HCT116 (cell line): ENCODE results near the gene LDLR. TPM values are rescaled to one million over a fixed set of nuclear protein-coding genes. Genes with fewer than 3 reads are reported as not detected.

ENCODE experiments used
- ATAC-seq: fragments of 200-7000 bp; cut with Tn5 transposase; 2 replicates; pipeline ENCODE4 v1.9.1; 2020; ENCODE audit warnings: mild to moderate bottlenecking, moderate library complexity
- BruUV-seq: library from RNA; stranded (reverse); fragments of 400-500 nt; replicated peaks from 2 replicates; lab custom pipeline; 2021; lab: Mats Ljungman, UMichigan
- CTCF ChIA-PET: fragments of 300-600 bp; sonication (Branson Sonifier 250); formaldehyde crosslinking; loops from one replicate; lab custom pipeline; 2021; ENCODE audit warnings: antibody characterized with exemption; lab: Charles Lee
- POLR2A ChIA-PET: fragments of 300-600, 350-600 bp; sonication (Branson Sonifier 250); formaldehyde crosslinking; loops from one replicate; lab custom pipeline; 2021; ENCODE audit warnings: antibody characterized with exemption; lab: Charles Lee
- RAD21 ChIA-PET, 2 experiments: fragments of 300-600 bp; sonication (Branson Sonifier 250); formaldehyde crosslinking; loops; one replicate each; lab custom pipeline; 2023; ENCODE audit warnings: low total read pairs in 2 of 2; ENCODE audit not compliant: uncharacterized antibody in 2 of 2, unreplicated experiment in 2 of 2, low non-redundant PET in 1 of 2; lab: Charles Lee
- DNase-seq: peaks from one replicate; pipeline ENCODE4 v3.0.0-alpha.2; 2010; ENCODE audit warnings: low read depth, low spot score
- H2AFZ ChIP-seq: fragments of 200-600 bp; shearing (Covaris generic), sonication (generic); 2 replicates; pipeline ENCODE4 v1.6.1; 2017; ENCODE audit warnings: low read depth, mixed run types, mixed read lengths, antibody characterized with exemption, low read length; ENCODE audit not compliant: poor library complexity, severe bottlenecking
- H3K27ac ChIP-seq: 2 replicates; pipeline ENCODE4 v1.5.1; 2012; ENCODE audit warnings: low read depth, low read length
- H3K27me3 ChIP-seq: fragments of 200-600 bp; sonication (generic); 2 replicates; pipeline ENCODE4 v1.6.1; 2016; ENCODE audit warnings: mixed run types, low read length, mixed read lengths; ENCODE audit not compliant: insufficient read depth
- H3K36me3 ChIP-seq, 2 experiments: fragments of 200-500 bp in 1 of 2; fragments of 200-600 bp in 1 of 2; sonication (Bioruptor generic) in 1 of 2; sonication (generic) in 1 of 2; 2 replicates each; pipeline versions ENCODE4 v1.5.1 to v1.6.1; 2014 to 2016; ENCODE audit warnings: low read length in 2 of 2, inconsistent platforms in 1 of 2, mixed read lengths in 1 of 2, mixed run types in 1 of 2; ENCODE audit not compliant: insufficient read depth in 2 of 2, control insufficient read depth in 1 of 2
- H3K4me1 ChIP-seq, 2 experiments: fragments of 200-600 bp in 1 of 2; sonication (generic) in 1 of 2; 2 replicates each; pipeline versions ENCODE4 v1.5.1 to v1.6.1; 2012 to 2017; ENCODE audit warnings: low read length in 2 of 2, inconsistent platforms in 1 of 2, mild to moderate bottlenecking in 1 of 2, mixed read lengths in 1 of 2, mixed run types in 1 of 2, moderate library complexity in 1 of 2; ENCODE audit not compliant: insufficient read depth in 2 of 2, control insufficient read depth in 1 of 2
- H3K4me2 ChIP-seq: fragments of 200-600 bp; sonication (generic); 2 replicates; pipeline ENCODE4 v1.6.1; 2017; ENCODE audit warnings: mixed run types, low read length, mixed read lengths
- H3K4me3 ChIP-seq, 2 experiments: fragments of 200-600 bp in 1 of 2; sonication (generic) in 1 of 2; replicated peaks in 1 of 2; 2 replicates each; pipeline ENCODE4 v1.5.1; 2011 to 2016; ENCODE audit warnings: low read length in 2 of 2, control low read depth in 1 of 2, low read depth in 1 of 2, mild to moderate bottlenecking in 1 of 2, mixed read lengths in 1 of 2, mixed run types in 1 of 2
- H3K79me2 ChIP-seq: fragments of 200-600 bp; sonication (generic); 2 replicates; pipeline ENCODE4 v1.6.1; 2017; ENCODE audit warnings: mild to moderate bottlenecking, mixed run types, low read length, moderate library complexity, mixed read lengths; ENCODE audit not compliant: insufficient read depth
- H3K9ac ChIP-seq: fragments of 200-600 bp; sonication (generic); 2 replicates; pipeline ENCODE4 v1.6.1; 2016; ENCODE audit warnings: low read length, mixed read lengths
- H3K9me2 ChIP-seq: fragments of 200-600 bp; sonication (generic), shearing (Covaris generic); 2 replicates; pipeline ENCODE4 v1.6.1; 2017; ENCODE audit warnings: mixed run types, mild to moderate bottlenecking, moderate library complexity; ENCODE audit not compliant: insufficient read depth
- H3K9me3 ChIP-seq, 2 experiments: fragments of 200-500 bp in 1 of 2; fragments of 200-600 bp in 1 of 2; sonication (Bioruptor generic) in 1 of 2; sonication (generic) in 1 of 2; 2 replicates each; pipeline ENCODE4 v1.6.1; 2014 to 2017; ENCODE audit warnings: low read length in 2 of 2, mixed read lengths in 2 of 2, inconsistent platforms in 1 of 2, low read depth in 1 of 2, mild to moderate bottlenecking in 1 of 2, mixed run types in 1 of 2, moderate library complexity in 1 of 2; ENCODE audit not compliant: control insufficient read depth in 1 of 2, insufficient read depth in 1 of 2
- H4K20me1 ChIP-seq: fragments of 200-600 bp; sonication (generic), shearing (Covaris generic); 2 replicates; pipeline ENCODE4 v1.6.1; 2017; ENCODE audit warnings: mixed run types, mild to moderate bottlenecking, moderate library complexity; ENCODE audit not compliant: insufficient read depth
- ELF1 ChIP-seq: IDR thresholded peaks from 2 replicates; pipeline ENCODE4 v1.6.1; 2012; ENCODE audit warnings: low read depth, borderline replicate concordance
- MAX ChIP-seq: IDR thresholded peaks from 2 replicates; pipeline ENCODE4 v1.6.1; 2012
- POLR2A ChIP-seq: IDR thresholded peaks from 2 replicates; pipeline ENCODE4 v1.7.0; 2011; ENCODE audit warnings: borderline replicate concordance; ENCODE audit not compliant: insufficient read depth, insufficient read length; ENCODE audit errors: extremely low read depth
- SIN3A ChIP-seq: IDR thresholded peaks from 2 replicates; pipeline ENCODE4 v1.6.1; 2012; ENCODE audit warnings: low read depth
- ZBTB33 ChIP-seq: IDR thresholded peaks from 2 replicates; pipeline ENCODE4 v1.6.1; 2011; ENCODE audit warnings: mild to moderate bottlenecking, low read length, moderate library complexity; ENCODE audit not compliant: insufficient replicate concordance; ENCODE audit errors: extremely low read depth
- ZFX ChIP-seq: fragments of 450-650 bp; IDR thresholded peaks from 2 replicates; pipeline ENCODE4 v1.6.1; 2017
- ZNF274 ChIP-seq: fragments of 200-500 bp; sonication (Bioruptor generic); IDR thresholded peaks from 2 replicates; pipeline ENCODE4 v1.6.1; 2014; ENCODE audit warnings: mild to moderate bottlenecking, low read depth, low read length, inconsistent platforms
- intact Hi-C: fragments of 100-400 bp; cut with micrococcal nuclease; formaldehyde crosslinking; loops from 2 replicates; pipeline ENCODE4 v1.10.0; 2022
- total RNA-seq: library from RNA; stranded (reverse); gene quantifications from one replicate; pipeline ENCODE4 v1.2.1, GENCODE V29; 2021; ENCODE audit not compliant: unreplicated experiment

LDLR gene
- total RNA-seq, 1 experiment from 2014 or later, result 92.4 TPM

- CTCF ChIA-PET, result no interaction called here
- Histone ChIP-seq H3K79me2 (no peaks in the 10 kb centered on the region), H3K9me2 (no peaks in the 10 kb centered on the region), H2AFZ (no peak overlapping the region), H3K9me3 (no peaks in the 10 kb centered on the region), H3K9ac (no peak overlapping the region), H3K27ac (no peak overlapping the region), H3K27me3 (no peaks in the 10 kb centered on the region), H3K4me2 (no peak overlapping the region), H3K4me1 (peaks cover 0 to 3% of the 10 kb centered on the region in 2 experiments; a peak in 1 of 4 replicates), H3K36me3 (peaks cover 0 to 20% of the 10 kb centered on the region in 2 experiments; a peak in 2 of 4 replicates), H4K20me1 (no peaks in the 10 kb centered on the region), H3K4me3 (no peak overlapping the region)
- TF ChIP-seq ZNF274, result no peak
- no peak for TF ChIP-seq MAX
- TF ChIP-seq ZBTB33, result no peak
- TF ChIP-seq POLR2A, result no peak
- TF ChIP-seq ZFX, result no peak
- TF ChIP-seq SIN3A, result no peak
- no peak for TF ChIP-seq ELF1
- no TSS peak for BruUV-seq
- intact Hi-C loops, result no loop called here
- POLR2A ChIA-PET, result no interaction called here
- ATAC-seq (no peak), DNase-seq (no peak)
- RAD21 ChIA-PET, result no interaction called here
Measured at GRCh38 chr19:11176466-11177193, 87.4 kb downstream of the LDLR start.
